NCI-H128 (cell line): ENCODE results near the gene USP30.
"Not testable (repeated sequence)": the region's sequence is repeated elsewhere in the genome, so short reads cannot be mapped to it uniquely, and the experiment has no call there.

Source experiments
- DNase-seq: peaks from one replicate; lab custom pipeline; 2025; ENCODE audit not compliant: unreplicated experiment; lab: John Stamatoyannopoulos, UW

The USP30 gene

DNA sequence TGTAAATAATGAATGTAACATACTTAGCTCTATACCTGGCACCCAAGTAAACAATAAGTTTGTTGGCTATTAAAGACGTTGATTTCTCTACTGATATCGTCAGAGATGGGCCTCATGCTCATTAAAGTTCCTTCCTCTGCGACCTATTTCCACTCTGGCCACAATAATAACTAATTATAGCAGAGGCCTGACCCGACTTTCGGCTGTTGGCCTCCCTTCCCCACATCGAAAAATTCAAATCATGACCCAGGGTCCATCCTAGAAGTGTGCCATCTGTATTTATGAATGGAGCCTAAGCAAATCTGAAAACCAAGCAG, 321 bp upstream of the USP30 start:
- DNase-seq, result no peak

DNA sequence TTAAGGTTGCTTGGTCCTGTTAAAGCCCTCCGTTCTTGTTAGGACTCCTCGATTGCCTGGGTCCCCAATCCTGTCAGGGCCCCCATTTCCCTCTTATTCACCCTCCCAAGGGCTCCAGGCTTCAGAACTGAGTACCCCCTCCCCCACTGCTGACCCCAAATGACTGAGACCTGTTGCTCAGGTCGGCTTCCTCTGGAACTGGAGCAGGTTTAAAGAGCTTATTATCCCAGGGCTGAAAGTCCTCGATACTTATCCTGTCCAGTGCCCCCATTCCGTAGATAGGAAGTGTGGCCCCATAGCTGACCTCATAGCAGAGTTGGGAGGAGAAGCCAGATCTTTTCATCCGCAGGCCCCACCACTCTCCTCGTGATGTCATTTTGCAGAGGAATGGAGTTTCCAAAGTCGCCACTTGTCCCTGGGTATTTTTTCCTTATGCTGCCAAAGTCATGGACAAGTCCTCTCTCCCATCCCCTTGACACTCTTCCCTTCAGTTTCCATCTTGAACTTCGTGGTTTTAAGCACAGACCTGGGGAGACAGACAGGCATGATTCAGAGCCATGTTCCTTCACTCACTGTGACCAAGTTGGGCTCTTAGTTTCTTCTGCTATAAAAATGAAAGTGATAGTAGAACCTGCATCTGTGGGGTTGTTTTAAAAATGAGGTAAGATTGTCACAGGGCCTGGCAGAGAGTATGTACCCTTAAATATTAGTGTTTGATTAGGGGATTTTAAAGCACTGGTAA, 1.2 kb downstream of the USP30 start:
- DNase-seq, result no peak

DNA sequence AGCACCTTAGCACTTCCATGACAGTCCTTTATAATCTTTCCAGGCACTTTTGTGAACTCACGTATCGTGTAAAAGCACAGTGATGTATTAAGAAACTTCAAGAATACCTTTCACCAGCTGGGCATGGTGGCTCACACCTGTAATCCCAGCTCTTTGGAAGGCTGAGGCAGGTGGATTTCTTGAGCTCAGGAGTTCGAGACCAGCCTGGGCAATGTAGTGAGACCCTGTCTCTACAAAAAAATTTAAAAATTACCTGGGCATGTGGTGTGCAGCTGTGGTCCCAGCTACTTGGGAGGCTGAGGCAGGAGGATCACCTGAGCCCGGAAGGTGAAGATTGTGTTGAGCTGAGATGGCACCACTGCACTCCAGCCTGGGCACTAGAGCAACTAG, 1.7 kb downstream of the USP30 start:
- not testable (repeated sequence) for DNase-seq

DNA sequence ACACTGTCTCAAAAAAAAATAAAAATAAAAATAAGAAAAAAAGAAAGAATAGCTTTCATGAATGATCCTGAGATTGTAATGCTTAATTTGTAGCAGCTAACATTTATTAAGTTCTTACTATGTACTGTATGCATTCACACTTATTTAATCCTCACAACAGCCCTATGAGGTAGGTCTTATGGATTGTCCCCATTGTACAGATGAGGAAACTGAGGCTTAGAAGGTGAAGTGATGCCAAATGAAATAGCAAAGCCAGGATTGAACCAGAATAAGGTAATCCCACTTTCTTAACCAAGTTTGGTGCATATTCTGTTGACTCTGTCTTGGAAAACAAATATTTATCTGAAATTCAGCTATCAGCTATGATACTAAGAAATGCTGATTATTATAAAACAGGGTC, 2.1 kb downstream of the USP30 start:
- no peak for DNase-seq

DNA sequence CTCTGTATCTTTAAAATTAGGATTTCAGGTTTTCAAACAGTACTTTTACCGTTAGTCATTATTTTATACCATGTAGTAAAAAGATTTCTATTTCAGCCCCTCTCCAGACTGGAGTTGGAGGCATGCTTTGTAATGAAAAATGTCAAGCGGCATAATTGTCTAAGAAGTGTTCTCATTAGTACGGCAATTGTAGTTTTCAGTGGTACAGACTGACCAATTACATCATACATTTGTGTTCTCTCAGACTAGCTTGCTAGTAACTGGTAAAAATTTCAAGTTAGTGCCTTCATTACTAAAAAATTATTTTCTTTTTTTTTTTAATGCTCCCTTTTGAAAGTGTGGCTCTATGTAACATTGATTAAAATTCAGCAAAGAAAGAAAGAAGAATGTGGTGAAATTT, 4.5 kb downstream of the USP30 start:
- no peak for DNase-seq

DNA sequence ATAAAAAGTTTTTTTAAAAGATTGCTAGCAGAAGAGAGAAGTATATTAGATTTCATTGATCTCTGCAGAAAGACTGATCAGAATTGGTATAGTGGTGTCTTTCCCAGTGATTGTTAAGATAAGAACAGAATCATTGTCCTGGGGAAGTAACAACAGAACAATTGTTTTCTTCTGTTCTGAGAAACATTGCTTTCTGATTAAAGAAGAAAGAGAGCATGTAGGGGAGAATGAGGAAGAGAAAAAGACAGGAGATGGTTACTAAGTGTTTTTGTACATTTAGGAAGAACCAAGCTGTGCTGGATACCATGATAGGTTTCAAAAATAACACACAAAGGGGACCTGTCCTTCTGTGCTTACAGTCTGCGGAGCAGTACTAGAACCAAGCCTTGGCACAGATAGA, 5.0 kb downstream of the USP30 start:
- no peak for DNase-seq

DNA sequence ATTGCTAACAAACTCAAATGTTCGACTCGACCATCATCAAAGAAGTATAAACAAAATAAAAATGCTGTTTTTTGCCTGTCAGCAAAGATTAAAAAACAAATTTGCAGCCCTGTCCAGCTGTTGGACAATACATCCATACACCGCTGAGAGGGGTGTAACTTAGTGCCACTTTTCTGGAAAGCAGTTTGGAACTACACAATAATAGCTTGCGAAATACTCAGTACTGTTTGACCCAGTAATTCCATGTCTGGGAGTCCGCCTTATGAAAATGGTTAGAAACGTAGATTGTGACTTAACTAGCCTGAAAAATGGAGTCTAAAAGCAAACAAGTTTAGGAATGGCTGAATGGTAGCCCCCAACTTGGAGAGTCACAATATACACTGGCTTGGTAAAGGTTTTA, 6.4 kb downstream of the USP30 start:
- DNase-seq, result no peak

DNA sequence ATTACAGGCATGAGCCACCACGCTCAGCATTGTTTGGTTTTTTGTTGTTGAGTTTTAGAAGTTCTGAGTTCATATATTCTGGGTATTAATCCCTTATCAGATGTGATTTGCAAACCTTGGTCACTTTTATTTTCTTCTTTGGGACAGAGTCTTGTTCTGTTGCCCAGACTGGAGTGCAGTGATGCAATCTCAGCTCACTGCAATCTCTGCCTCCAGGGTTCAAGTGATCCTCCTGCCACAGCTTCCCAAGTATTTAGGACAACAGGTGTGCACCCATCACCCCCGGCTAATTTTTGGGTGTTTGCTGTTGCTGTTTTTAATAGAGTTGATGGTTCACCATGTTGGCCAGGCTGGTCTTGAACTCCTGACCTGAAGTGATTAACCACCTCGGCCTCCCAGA, 11.8 kb downstream of the USP30 start:
- DNase-seq, result no peak

DNA sequence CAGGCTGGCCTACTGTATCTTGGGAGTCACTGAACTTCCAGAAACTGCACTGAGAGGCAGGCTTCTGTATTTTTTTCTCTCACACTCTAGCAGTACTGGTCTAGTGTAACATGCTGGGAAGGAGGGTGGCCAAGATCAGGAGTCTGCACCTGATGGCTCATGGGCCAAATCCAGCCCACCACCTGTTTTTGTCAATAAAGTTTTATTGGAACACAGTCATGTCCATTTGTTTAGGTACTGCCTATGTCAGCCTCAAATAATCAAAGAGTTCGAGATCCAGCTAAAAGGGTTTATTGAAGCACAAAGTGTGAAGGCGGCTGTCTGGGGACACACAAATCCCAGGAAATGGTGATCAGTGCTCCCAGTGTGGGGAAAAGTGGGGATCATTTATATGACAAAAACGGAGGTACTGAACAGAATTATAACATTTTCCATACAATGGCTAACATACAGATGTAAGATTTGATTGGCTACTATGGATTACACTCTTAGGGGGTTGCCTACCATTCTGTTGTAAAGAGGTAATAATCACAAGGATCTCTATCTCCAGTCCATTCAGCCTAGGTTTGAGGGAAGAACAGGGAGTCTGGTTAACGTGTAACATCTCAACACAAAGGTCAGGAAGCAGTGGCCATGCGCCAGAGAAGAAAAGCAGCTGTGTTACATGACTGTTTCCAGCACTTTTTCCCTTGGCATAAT, 12.9 kb downstream of the USP30 start:
- DNase-seq, result no peak

DNA sequence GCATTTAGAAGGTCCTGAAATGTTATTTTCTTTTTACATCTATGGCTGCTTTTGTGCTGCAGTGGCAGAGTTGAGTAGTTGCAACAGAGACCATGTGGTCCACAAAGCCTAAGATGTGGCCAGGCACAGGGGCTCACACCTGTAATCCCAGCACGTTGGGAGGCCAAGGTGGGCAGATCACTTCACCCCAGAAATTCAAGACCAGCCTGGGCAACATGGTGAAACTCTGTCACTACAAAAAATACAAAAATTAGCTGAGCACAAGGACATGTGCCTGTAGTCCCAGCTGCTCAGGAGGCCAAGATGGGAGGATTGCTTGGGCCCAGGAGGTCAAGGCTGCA, 13.4 kb downstream of the USP30 start:
- no peak for DNase-seq

DNA sequence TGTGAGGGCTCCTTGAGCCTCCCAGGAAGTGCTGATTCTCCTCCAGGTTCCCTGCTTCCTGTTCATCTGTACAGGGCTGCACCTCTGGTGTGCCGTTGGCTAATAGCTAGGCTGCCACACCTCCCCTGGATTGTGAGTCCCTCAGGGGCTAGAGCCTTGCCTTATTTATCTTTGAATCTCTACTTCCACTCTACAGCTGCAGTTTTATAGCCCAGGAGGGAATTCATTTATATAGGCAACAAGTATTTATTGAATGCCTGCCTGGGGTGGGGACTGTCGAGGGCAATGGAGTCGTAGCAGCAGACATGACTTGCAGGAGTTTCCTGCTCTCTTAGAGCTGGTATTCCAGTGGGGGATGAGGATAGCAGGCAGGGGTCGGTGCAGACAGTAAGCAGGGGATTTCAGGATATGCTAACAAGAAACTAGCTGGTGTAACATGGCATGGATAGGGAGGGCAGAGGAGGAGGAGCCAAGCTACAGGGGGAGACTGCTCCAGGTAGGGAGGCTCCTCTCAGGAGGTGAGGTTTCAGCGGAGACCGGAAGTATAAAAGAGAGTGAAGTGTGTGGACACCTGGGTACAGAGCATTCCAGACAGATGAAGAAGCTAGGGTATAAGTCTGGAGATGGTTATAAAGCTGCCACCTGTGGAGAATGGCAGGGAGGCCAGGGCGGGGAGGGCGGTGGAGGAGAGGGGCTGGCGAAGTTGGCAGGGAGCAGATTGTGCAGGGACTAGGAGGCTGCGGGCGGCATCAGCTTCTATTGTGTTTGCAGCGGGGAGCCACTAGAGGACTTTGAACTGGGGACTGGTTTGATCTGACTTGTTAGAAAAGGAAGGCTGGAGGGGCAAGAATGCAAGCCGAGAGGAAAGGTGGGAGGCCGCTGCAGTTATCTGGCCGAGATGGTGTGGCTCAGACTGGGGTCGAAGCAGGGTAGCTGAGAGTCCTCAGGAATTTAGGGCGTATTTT, 17.2 kb downstream of the USP30 start:
- no peak for DNase-seq

DNA sequence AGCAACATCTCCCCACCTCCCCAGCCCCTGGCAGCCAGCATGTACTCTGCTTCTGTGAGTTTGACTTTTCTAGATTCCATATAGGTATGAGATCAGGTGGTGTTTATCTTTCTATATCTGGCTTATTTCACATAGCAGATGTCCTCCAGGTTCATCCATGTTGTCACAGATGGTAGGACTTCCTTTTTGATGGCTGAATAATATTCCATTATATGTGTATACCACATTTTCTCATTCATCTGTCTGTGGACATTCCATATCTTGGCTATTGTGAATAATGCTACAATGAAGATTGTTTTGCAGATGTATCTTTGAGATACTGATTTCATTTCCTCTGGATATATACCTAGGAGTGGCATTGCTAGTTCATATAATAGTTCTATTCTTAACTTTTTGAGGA, 22.5 kb downstream of the USP30 start:
- no peak for DNase-seq

DNA sequence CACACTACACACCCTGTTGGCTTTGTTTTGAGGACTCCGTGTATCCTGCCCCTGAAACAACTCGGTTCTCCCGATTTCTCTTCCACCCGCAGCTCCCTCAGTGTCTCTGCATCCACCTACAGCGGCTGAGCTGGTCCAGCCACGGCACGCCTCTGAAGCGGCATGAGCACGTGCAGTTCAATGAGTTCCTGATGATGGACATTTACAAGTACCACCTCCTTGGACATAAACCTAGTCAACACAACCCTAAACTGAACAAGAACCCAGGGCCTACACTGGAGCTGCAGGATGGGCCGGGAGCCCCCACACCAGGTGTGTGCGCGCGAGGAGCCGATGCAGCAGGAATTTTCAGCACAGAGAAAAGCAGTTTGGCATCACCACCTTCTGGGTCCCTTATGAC, 30.4 kb downstream of the USP30 start:
- no peak for DNase-seq

DNA sequence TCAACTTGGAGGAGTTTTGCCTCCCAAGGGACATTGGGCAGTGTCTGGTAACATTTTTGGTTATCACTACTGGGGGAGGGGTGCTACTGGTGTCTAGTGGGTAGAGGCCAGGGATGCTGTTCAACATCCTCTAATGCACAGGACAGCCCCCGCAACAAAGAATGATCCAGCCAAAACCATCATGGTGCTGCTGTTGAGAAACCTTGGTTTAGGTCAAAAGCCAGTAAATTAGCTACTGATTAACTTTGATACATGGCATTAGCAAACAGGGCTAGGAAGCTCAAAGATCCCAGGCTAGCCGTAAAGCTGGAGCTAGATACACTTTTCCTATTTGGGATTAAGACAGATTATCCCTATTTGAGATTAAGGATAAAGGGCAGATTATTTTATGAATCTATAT, 32.0 kb downstream of the USP30 start:
- DNase-seq, result no peak

DNA sequence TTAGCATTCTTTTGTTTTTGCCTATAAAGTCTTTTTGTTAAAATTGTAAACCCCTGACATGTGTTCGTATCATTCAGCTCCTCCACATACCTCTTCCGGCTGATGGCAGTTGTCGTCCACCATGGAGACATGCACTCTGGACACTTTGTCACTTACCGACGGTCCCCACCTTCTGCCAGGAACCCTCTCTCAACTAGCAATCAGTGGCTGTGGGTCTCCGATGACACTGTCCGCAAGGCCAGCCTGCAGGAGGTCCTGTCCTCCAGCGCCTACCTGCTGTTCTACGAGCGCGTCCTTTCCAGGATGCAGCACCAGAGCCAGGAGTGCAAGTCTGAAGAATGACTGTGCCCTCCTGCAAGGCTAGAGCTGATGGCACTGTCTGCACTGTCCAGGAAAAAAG, 33.2 kb downstream of the USP30 start:
- DNase-seq, result no peak

DNA sequence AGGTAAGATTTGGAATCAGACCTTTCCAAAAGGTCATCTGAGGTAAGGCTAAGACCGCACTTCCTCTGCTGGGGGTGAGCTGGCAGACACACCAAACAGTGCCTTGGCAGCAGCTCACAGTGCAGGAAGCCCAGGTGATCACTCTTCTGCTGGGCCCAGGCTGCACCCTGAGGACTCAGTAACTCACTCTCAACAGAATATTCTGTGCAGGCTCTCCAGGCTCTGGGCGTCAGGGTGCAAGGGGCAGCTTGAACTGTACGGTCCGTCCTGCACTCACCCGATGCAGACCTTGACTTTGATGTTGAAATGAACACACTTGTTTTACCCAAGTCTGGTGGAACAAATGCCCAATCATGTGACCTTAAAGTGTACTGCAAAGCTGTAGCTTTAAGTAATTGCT, 34.9 kb downstream of the USP30 start:
- no peak for DNase-seq

DNA sequence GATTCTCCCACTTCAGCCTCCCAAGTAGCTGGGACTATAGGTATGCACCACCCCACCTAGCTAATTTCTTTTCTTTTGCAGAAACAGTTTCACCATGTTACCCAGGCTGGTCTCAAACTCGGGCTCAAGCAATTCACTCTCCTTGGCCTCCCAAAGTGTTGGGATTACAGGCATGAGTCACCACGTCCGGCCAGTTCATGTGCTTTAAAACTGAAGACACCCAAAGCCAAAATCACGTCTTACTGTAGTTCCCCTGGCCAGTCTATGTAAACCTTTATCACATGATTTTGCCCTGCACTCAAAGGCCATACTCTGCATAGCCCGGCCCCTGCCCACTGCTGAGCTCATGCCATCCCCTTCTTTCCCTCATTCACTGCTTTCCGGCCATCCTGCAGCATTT, 36.4 kb downstream of the USP30 start:
- no peak for DNase-seq

DNA sequence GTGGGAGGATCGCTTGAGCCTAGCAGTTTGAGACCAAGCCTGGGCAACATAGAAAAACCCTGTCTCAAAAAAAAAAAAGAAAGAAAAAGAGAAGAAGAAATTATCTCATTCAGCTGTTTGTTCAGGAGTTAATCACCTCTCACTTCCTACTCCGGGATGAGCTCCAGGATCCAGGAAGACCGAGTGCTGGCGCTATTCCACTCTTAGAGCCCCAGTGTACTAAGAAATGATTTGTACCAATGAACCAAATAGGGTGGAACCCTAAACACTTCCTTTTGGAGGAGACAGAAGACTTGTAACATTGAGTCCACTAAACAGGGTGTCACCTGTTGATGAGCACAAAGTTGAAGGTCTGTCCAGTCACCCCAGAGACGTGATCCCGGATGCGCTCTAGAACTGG, 37.3 kb downstream of the USP30 start:
- DNase-seq, result no peak

DNA sequence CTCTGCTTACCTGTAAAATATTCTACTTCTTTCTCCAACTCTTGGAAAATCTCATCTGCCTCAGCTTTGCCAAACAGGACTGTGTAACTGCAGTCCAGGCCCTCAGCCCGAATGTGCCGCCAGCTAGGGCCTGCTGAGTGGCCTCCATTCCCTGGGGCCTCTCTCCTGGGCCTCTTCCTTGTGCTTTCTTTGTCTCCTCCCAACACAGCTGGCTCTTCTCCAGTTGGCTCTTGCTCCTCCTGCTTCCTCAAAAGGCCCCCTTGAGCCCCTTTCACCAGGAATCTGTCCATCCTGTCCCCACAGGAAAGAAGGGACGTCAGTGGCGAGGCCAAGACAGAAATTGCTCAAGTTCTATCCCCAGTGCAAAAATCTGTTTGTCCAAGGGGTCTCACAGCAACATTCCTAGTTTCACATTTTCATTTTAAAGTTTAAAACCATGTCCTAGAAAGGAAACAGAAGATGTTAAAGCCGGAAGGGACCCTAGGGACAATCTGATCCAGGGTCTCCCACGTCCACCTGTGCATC, 40.2 kb downstream of the USP30 start:
- no peak for DNase-seq

DNA sequence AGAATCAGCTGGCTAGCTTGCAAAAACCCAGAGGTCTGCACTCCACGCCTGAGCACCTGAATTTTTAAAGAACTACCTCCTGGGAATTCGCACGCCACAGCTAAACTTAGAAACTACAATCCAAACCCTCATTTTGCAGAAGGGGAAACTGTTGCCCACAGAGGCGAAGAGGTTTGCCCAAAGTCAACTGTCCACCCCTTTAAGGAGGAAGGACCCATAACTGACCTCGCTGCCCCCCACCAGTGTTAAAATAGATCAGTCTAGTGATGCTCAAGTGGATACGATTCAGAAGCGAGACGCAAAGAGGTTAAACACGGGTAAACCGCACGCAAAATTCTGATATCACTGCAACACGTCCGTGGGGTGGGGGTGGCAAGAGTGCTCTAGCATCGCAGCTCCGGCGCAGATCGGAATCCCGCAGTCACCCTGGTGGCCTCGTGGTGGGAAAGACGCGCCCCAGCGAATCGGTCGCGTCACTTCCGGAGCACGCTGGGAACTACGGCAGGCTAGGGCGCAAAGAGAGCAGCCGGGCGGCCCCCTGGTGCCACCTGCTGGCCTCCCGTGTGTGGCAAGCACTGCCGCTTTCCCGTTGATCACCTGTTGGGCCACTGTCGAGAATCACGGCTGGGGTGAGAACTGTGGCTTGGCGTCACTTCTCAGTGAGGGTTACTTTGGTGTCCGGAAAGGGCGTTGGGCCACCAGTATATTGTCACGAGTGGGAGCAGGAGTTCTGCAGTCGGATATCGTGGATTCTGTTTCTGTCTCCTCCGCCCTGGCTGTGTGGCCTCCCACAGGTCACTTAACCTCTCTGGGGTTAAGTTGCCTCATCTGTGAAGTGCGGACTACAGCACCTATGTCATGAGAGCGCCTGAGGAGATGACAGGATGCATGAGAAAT, 40.9 kb downstream of the USP30 start, which contains the start of gene ALKBH2:
ALKBH2 (minus strand) TSS at position 451 of the 897 bp plus-strand sequence. CDS start 686 bp downstream, outside the sequence.
- peak; percentile 91 for DNase-seq

DNA sequence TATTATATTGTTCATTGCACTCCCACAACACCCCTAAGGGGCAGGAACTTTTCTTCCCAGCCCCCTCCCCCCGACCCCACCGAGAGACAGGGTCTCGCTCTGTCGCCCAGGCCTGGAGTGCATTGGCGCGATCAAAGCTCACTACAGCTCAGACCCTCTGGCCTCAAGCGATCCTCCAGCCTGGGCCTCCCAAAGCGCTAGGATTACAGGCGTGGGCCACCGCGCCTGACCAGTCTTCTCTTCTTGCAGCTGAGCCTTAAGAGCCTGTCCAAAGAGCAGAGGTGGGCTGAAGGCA, 44.7 kb downstream of the USP30 start:
- DNase-seq, result no peak
